MCF 10A (cell line): Measurements from ENCODE around the gene MYL6B. TPM values are rescaled to one million over a fixed set of nuclear protein-coding genes. Genes with fewer than 3 reads are reported as not detected.

Experiments used
- BruUV-seq: library from RNA; stranded (reverse); fragments of 400-500 nt; replicated peaks from 2 replicates; lab custom pipeline; 2021; lab: Mats Ljungman, UMichigan
- CTCF ChIA-PET: fragments of 300-600 bp; sonication (Branson Sonifier 250); formaldehyde crosslinking; extraction: SDS; loops from one replicate; lab custom pipeline; 2021; ENCODE audit warnings: antibody characterized with exemption, inconsistent platforms; lab: Yijun Ruan, JAX
- POLR2A ChIA-PET: fragments of 300-600, 350-650 bp; sonication (Branson Sonifier 250); formaldehyde crosslinking; extraction: SDS; loops from one replicate; lab custom pipeline; 2020; ENCODE audit warnings: antibody characterized with exemption, inconsistent platforms; lab: Yijun Ruan, JAX
- DNase-seq: peaks from one replicate; pipeline ENCODE4 v3.0.0-alpha.2; 2018; ENCODE audit not compliant: unreplicated experiment
- H3K27ac Mint-ChIP-seq: one replicate; pipeline ENCODE4 v1.8.0; 2022; ENCODE audit warnings: mild to moderate bottlenecking, low read depth, mixed read lengths; ENCODE audit not compliant: unreplicated experiment
- H3K27me3 Mint-ChIP-seq: one replicate; pipeline ENCODE4 v1.8.0; 2022; ENCODE audit warnings: mixed read lengths; ENCODE audit not compliant: insufficient read depth, unreplicated experiment
- H3K36me3 Mint-ChIP-seq: one replicate; pipeline ENCODE4 v1.8.0; 2022; ENCODE audit warnings: mild to moderate bottlenecking, moderate library complexity, mixed read lengths; ENCODE audit not compliant: insufficient read depth, unreplicated experiment
- H3K4me1 Mint-ChIP-seq: one replicate; pipeline ENCODE4 v1.8.0; 2022; ENCODE audit warnings: mixed read lengths; ENCODE audit not compliant: insufficient read depth, unreplicated experiment
- H3K4me3 Mint-ChIP-seq: one replicate; pipeline ENCODE4 v1.8.0; 2022; ENCODE audit warnings: mild to moderate bottlenecking, moderate library complexity, mixed read lengths; ENCODE audit not compliant: unreplicated experiment
- H3K9me3 Mint-ChIP-seq: one replicate; pipeline ENCODE4 v1.8.0; 2022; ENCODE audit warnings: mixed read lengths; ENCODE audit not compliant: unreplicated experiment
- intact Hi-C: fragments of 100-400 bp; cut with micrococcal nuclease; formaldehyde crosslinking; loops from 2 replicates; pipeline ENCODE4 v1.14.1; 2022
- total RNA-seq: library from RNA; stranded (reverse); gene quantifications from 2 replicates; pipeline ENCODE4 v1.2.3, GENCODE V29; 2022
- TF ChIP-seq, protein P1 (sequence below): fragments of 200-600 bp; IDR thresholded peaks from one replicate; pipeline ENCODE4 v1.8.0; 2022; ENCODE audit warnings: antibody characterized with exemption, mild to moderate bottlenecking; ENCODE audit not compliant: unreplicated experiment

MYL6B gene
- total RNA-seq, 1 experiment from 2014 or later: 46.0 TPM

DNA sequence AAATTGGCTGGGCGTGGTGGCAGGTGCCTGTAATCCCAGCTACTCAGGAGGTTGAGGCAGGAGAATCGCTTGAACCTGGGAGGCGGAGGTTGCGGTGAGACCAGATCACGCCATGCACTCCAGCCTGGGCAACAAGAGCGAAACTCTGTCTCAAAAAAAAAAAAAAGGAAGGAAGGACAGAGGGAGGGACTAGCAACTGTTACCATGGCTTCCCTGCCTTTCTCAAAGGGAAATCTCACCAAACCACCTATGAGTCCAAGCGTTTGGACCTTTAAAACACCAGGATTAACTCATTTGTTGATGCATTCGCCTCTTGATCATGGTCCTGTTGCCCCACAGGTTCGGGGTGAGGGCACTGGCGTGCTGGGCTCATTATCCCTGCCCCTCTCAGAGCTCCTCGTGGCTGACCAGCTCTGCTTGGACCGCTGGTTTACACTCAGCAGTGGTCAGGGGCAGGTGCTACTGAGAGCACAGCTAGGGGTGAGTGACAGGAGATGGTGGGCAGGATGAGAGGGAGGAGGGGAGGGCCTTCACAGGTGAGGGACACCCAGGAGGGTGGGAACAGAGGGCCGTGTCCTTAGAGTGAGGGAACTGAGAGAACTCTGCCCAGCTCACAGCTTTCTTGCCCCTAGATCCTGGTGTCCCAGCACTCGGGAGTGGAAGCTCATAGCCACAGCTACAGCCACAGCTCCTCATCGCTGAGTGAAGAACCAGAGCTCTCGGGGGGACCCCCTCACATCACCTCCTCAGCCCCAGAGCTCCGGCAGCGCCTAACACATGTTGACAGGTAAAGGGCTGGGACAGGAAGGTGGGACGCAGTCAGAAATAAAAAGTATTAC, 10.2 kb upstream of the MYL6B start:
- Mint-ChIP-seq H3K4me1 (peaks cover 19% of the 10 kb centered on the region), H3K27ac (no peak overlapping the region), H3K4me3 (no peak overlapping the region), H3K36me3 (peaks cover 73% of the 10 kb centered on the region), H3K27me3 (no peaks in the 10 kb centered on the region), H3K9me3 (no peaks in the 10 kb centered on the region)
- TF ChIP-seq, protein P1, sequence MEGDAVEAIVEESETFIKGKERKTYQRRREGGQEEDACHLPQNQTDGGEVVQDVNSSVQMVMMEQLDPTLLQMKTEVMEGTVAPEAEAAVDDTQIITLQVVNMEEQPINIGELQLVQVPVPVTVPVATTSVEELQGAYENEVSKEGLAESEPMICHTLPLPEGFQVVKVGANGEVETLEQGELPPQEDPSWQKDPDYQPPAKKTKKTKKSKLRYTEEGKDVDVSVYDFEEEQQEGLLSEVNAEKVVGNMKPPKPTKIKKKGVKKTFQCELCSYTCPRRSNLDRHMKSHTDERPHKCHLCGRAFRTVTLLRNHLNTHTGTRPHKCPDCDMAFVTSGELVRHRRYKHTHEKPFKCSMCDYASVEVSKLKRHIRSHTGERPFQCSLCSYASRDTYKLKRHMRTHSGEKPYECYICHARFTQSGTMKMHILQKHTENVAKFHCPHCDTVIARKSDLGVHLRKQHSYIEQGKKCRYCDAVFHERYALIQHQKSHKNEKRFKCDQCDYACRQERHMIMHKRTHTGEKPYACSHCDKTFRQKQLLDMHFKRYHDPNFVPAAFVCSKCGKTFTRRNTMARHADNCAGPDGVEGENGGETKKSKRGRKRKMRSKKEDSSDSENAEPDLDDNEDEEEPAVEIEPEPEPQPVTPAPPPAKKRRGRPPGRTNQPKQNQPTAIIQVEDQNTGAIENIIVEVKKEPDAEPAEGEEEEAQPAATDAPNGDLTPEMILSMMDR: no peak
- no TSS peak for BruUV-seq
- ChIA-PET CTCF (interaction anchor here (0.6 to 1.6 kb wide), 4 partner anchors 10 to 125 kb away, joined by 3 to 4 read pairs (median 4); partner anchors contain the start of genes COQ10A, ESYT1 and MYL6B), POLR2A (interaction anchor here (1.4 to 2.4 kb wide), 2 partner anchors 10 to 16 kb away, joined by 5 to 7 read pairs; partner anchors contain the start of gene MYL6B)
- intact Hi-C loops: no loop called here
- no peak for DNase-seq

DNA sequence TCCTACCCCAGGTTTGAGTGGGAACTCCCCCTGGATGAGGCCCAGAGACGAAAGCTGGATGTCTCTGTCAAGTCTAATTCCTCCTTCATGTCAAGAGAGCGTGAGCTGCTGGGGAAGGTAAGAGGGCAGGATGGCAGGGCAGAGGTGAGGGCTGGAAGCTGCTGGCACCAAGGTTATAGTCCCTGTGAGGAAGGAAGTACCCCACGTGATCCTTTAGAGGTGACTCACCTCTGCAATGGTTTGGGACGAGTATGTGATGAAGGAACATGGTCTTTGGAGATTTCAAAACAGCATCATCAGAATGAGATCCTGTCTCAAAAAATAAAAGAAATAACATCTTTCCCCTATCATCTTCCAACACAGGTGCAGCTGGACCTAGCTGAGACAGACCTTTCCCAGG, 9.2 kb upstream of the MYL6B start:
- no TSS peak for BruUV-seq
- Mint-ChIP-seq H3K4me1 (peaks cover 19% of the 10 kb centered on the region), H3K27me3 (no peaks in the 10 kb centered on the region), H3K9me3 (no peaks in the 10 kb centered on the region), H3K36me3 (peaks cover 63% of the 10 kb centered on the region), H3K4me3 (no peak overlapping the region), H3K27ac (no peak overlapping the region)
- intact Hi-C loops: no loop called here
- DNase-seq: no peak
- TF ChIP-seq, protein P1: no peak
- CTCF ChIA-PET: interaction anchor here (1.0 to 1.5 kb wide), 4 partner anchors 13 to 37 kb away, joined by 3 to 4 read pairs (median 3); partner anchors contain the start of gene ESYT1
- POLR2A ChIA-PET: interaction anchor here (1.4 to 2.4 kb wide), 2 partner anchors 9 to 17 kb away, joined by 5 to 7 read pairs; partner anchors contain the start of gene MYL6B

DNA sequence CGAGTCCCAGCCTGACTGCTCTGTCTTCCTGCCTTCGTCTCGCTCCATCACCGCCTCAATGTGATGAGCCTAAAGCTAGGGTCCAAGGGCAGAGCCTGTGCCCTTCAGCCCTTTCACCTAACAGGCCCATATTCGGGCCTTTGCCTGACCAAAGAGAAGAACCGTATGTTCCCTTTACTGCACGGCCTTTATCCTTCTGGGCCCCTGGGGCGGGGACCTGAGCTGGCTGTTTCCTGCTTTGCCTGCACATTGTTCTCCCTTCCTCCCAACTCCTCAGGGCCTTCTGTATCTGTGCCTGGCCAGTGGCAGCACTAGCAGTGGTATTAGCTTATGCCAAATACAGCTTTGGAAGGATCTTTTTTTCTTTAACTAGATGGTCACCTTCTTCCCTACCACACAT, 8.5 kb upstream of the MYL6B start:
- H3K4me1 Mint-ChIP-seq: peaks cover 19% of the 10 kb centered on the region
- no TSS peak for BruUV-seq
- DNase-seq: no peak
- TF ChIP-seq, protein P1: no peak
- peaks cover 56% of the 10 kb centered on the region for H3K36me3 Mint-ChIP-seq
- ChIA-PET CTCF (interaction anchor here (0.6 to 1.1 kb wide), 5 partner anchors 14 to 981 kb away, joined by 3 to 4 read pairs (median 3); partner anchors contain the start of gene ESYT1), POLR2A (interaction anchor here (1.4 to 2.4 kb wide), 3 partner anchors 8 to 18 kb away, joined by 5 to 10 read pairs (median 7); partner anchors contain the start of genes MYL6 and MYL6B)
- no peaks in the 10 kb centered on the region for H3K27me3 Mint-ChIP-seq
- intact Hi-C loops: no loop called here
- no peaks in the 10 kb centered on the region for H3K9me3 Mint-ChIP-seq
- no peak overlapping the region for H3K27ac Mint-ChIP-seq
- no peak overlapping the region for H3K4me3 Mint-ChIP-seq

DNA sequence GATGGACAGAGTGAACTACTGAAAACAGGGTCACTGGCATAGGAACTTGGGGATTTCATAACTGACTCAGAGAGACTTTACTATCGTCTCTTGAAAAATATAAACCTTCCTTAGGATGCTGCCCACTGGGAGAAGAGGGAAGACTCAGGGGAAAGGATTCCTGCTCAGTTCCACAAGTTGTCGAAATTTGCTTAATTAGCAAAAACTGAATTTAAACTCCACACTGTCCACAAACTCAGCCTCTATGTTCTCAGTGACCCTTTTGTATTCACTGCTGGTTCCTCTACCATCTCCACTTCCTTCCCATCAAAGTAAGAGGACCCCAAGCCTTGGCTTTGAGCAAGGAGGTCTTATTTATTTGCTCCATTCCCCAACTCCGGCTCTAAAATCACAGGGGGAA, 7.2 kb upstream of the MYL6B start:
- intact Hi-C loops: no loop called here
- peaks cover 48% of the 10 kb centered on the region for H3K36me3 Mint-ChIP-seq
- peaks cover 19% of the 10 kb centered on the region for H3K4me1 Mint-ChIP-seq
- H3K4me3 Mint-ChIP-seq: no peak overlapping the region
- no peaks in the 10 kb centered on the region for H3K9me3 Mint-ChIP-seq
- no peak for DNase-seq
- TF ChIP-seq, protein P1: no peak
- H3K27ac Mint-ChIP-seq: no peak overlapping the region
- BruUV-seq: no TSS peak
- H3K27me3 Mint-ChIP-seq: no peaks in the 10 kb centered on the region
- ChIA-PET POLR2A (interaction anchor here (0.5 to 2.0 kb wide), 4 partner anchors 14 to 504 kb away, joined by 3 to 10 read pairs (median 3); partner anchors contain the start of gene MYL6), CTCF (interaction anchor here (0.6 kb wide), 1 partner anchor 83 kb away, joined by 3 read pairs; no protein-coding TSS in a partner anchor)
